Activated CD4-positive, CD25-positive, alpha-beta regulatory T cell treated with anti-CD3 and anti-CD28 coated beads, Interleukin-2, amount 50 U/mL, for 24 hours (primary cell): ENCODE measurements around the gene CCDC68.
"Not testable (repeated sequence)": the region's sequence is repeated elsewhere in the genome, so short reads cannot be mapped to it uniquely, and the experiment has no call there.

ENCODE experiments used
- ATAC-seq, 2 donors: fragments of 150-1000 bp; cut with Tn5 transposase; one replicate each; pipeline ENCODE4 v1.10.0; 2021; ENCODE audit warnings: mild to moderate bottlenecking in 1 of 2, moderate library complexity in 1 of 2

Gene CCDC68, protein sequence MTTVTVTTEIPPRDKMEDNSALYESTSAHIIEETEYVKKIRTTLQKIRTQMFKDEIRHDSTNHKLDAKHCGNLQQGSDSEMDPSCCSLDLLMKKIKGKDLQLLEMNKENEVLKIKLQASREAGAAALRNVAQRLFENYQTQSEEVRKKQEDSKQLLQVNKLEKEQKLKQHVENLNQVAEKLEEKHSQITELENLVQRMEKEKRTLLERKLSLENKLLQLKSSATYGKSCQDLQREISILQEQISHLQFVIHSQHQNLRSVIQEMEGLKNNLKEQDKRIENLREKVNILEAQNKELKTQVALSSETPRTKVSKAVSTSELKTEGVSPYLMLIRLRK

DNA sequence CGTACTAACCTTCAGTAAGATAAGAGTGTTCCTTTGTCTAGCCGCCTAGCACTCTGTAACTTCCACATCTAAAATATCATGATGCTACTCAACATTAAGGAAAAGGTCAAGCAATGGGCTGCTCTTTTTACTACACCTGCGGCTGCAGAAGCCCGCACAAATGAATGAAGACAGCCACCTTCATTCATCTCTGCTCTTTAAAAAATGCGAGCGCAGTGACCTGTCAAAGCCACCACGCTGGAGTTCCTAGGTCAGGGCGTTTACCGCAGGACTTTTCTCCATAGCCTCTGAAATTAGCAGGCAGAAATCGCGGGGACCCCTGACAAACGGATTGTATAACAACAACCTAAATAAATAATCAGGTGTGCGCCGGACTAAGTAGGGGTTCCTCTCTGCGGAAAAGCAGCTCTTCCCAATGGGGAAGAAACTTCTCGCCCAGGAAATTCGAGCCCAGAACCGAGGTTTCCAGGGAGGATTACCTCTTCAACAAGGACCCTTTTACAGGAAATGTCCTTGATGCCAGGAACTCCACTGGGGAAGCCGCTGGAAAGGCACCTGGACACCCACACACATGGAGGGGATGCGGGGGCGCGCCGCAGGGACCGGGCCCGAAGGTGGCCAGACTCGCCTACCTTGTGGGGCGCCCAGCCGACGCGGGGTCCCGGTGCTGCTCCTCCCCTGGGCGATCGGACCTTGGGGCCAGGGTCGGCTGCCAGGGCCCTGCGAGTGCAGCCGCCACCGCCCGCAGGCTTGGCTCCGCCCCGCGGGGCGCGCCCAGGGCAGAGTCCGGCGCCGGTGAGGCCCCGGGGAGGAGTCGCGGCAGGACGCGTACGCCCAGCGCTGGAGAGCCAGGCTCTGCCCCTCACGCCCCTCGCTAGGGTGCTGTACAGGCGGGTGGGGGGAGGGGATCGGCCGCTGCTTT, at the start of gene CCDC68:
Gene CCDC68 (minus strand): TSS at position 758 of the 922 bp plus-strand sequence. CDS start 16,670 bp downstream, outside the sequence.
- ATAC-seq, result no peak

- ATAC-seq, result no peak
Measured at GRCh38 chr18:55007602-55008001, 48.3 kb upstream of the CCDC68 start.

- ATAC-seq, result no peak
Measured at GRCh38 chr18:55003695-55004094, 44.4 kb upstream of the CCDC68 start.

DNA sequence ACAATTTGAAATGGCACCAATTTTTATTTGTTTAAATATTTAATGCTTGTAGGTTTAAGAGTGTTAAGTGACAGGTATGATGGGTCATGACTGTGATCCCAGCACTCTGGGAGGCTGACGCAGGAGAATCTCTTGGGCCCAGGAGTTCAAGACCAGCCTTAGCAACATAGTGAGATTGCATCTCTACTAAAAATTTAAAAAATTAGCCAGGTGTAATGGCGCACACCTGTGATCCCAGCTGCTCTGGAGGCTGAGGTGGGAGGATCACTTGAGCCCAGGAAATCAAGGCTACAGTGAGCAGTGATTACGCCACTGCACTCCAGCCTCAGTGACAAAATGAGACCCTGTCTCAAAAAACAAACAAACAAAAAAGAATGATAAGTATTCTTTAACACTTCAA, 43.0 kb upstream of the CCDC68 start:
- no peak for ATAC-seq

GRCh38 chr18:55001394-55002024, 42.2 kb upstream of the CCDC68 start:
- no peak for ATAC-seq

DNA sequence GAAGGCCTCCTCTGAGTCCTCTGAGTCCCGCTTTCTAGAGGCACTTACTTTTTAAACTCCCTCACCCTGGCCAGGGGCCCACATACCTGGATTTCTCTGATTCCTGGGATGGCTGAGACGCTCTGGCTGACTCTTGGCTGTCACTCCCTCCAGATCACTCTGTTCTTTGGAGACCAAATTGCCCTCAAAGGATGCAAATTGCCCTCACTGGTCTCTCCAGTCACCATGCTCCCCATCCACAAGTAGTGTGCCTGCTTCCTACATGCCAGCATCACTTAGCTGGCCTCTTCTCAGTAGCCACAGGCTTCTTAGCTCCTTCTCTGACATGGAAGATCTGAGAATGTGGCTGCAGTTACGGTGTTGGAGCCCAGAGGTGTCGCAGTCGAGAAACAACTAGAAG, 41.3 kb upstream of the CCDC68 start:
- ATAC-seq, result no peak

DNA sequence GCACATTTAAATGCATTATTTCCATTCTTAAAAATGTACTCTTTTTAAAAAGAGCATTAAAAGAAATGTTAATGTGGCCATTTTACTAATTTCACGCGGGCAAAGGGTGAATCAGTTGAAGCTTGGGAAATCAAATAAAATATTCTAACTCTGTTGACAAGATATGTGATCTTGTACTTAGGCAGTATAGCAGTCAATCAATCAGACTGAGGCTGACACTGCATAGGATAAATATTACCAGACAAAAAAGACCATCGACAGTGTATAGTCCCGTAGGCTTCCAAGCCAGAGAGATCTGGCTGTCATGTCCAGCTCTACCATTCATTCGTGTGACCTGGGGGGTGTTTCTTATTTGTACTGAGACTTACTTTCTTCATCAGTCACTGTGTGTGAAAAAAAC, 39.8 kb upstream of the CCDC68 start:
- ATAC-seq, result no peak

DNA sequence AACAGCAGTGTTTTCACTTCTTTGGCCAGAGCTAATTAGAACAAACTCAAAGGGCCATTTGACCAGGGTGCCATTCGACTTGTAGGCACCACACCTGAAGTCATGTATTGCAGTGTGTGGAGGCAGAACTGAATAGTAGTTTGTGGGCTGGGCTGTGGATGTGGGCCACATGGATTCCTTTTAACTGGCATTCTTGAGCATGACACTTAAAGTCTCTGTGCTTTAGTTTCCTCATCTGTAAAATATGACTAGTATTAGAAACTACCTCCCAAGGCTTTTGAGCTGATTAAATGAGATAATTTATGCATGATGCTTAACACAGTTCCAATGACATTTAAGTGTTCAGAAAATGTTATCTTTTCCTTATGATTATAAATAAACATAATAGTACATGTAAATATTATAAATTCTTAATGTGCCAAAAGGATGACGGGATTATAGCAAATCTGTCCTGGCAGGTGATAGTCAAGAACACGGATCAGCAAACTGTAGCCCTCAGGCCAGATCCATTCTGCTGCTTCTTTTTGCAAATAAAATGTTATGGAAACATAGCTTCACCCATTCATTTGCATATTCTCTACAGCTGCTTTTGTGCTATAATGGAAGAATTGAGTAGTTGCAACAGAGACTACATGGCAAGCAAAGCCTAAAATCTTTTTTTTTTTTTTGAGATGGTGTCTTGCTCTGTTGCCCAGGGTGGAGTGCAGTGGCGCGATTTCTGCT, 36.3 kb upstream of the CCDC68 start:
- no peak for ATAC-seq

- ATAC-seq, result no peak
Measured at GRCh38 chr18:54991981-54992380, 32.7 kb upstream of the CCDC68 start.

GRCh38 chr18:54984908-54985307, 25.6 kb upstream of the CCDC68 start:
- ATAC-seq, result no peak

DNA sequence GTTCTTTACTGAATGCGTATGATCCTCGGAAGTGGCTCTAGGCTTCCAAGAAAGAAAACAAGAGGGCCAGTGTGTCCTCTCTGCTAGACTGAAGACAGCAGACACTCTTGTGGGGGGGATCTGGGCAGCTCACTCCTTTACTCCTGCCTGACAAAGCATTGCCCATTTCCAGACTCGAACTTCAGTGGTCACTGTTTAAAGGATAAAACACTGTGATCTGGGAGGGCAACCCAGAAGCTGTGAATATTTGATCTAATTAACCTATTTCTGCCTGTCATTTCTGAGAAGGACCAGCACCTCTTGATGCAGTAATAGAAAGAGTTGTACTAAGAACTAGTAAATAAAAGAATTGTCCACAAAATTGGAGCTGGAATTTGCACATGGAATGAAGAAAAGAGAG, 24.5 kb upstream of the CCDC68 start:
- no peak for ATAC-seq

GRCh38 chr18:54983041-54983686, 23.9 kb upstream of the CCDC68 start:
- ATAC-seq, result no peak

- no peak for ATAC-seq
Measured at GRCh38 chr18:54981076-54981475, 21.8 kb upstream of the CCDC68 start.

DNA sequence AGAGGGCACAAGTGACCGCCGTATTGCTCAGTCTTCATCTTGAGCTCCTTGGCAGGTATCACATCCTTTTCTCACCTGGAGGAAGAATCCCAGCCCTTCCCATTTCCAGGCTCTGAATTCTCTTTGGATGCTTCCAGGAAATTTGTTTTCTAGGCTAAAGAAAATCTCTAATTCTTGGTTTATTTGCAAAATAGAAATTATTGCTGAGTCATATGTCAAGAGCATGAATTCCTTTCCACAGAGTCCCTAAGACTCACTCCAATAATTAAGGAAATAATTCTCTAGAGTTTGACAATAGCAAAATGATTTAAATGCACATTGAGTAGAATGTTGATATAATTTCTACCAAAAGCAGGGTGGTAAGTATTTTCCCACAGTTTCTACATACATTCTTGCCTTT, 16.3 kb upstream of the CCDC68 start:
- ATAC-seq, result no peak

DNA sequence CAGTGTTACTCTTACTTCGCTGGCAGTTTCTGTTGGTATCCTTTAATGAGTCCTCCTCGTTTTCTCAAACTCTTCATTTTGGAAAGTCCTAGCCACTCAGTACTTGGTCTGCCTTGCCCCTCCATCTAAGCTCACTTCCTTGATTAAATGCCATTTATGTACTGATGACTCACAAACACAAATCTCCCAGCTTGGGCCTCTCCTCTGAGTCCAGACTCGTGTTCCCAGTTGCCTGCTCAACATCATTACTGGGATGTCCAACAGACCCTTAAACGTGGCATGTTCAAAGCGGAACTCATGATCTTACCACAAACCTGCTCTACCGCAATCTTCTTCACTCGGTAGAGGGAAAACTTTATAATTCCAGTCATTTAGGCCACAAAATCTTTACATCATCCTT, 13.8 kb upstream of the CCDC68 start:
- no peak for ATAC-seq

DNA sequence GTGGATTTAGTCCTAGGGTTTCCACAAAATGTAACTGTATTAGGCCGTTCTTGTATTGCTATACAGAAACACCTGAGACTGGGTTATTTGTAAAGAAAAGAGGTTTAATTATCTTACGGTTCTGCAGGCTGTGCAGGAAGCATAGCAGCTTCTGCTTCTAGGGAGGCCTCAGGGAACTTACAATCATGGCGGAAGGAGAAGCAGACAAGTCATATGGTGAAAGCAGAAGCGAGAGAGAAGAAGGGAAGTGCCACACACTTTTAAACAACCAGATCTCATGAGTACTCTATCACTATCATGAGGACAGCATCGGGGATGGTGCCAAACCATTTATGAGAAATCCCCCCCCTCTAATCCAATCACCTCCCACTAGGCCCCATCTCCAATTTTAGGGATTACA, 9.5 kb upstream of the CCDC68 start:
- no peak for ATAC-seq

- ATAC-seq, result not testable (repeated sequence)
Measured at GRCh38 chr18:54968237-54968636, 9.0 kb upstream of the CCDC68 start.

DNA sequence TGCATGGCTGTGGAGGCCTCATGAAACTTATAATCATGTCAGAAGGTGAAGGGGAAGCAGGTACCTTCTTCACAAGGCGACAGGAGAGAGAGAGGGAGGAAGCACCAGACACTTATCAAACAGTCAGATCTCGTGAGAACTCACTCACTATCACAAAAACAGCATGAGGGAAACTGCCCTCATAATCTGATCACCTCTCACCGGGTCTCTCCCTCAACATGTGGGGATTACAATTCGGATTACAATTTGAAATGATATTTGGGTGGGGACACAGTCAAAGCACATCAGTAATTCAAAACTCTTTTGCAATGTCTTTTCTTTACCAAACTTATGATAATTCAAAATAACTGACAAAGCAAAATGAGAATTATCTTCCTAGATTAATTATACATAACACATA, 8.5 kb upstream of the CCDC68 start:
- no peak for ATAC-seq

- ATAC-seq, result no peak
Measured at GRCh38 chr18:54964741-54965140, 5.5 kb upstream of the CCDC68 start.

DNA sequence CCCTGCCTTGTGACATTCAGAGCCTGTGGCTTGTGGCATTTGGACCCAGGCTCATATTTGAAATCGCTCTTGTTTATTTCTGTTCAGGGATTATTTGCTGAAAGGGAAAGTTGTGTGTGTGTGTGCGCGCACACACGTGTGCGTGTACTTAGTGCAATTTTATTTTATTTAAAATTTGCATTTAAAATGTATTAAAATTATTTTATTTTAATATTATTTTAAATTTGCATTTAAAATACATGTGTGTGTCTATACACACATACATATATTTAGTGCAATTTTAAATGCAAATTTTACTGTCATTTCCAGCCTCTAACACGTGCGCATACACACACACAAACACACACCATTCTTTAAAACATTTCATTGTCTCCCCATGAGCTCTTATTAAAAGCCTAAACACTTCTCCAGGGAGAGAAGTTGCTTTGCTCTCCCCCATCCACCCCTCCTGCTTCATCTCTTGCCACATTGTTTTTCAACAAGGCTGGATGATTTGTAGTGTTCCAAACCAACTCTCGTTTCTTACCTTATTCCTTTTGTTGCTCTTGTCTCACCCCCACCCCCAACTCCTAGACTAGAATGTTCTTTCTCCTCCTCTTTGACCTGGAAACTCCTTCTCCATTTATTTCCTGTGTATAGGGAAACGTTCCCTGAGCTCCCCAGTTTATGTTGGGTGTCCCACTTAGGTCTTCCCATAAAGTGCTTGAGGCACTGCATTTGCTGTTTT, 3.8 kb upstream of the CCDC68 start:
- ATAC-seq, result no peak

DNA sequence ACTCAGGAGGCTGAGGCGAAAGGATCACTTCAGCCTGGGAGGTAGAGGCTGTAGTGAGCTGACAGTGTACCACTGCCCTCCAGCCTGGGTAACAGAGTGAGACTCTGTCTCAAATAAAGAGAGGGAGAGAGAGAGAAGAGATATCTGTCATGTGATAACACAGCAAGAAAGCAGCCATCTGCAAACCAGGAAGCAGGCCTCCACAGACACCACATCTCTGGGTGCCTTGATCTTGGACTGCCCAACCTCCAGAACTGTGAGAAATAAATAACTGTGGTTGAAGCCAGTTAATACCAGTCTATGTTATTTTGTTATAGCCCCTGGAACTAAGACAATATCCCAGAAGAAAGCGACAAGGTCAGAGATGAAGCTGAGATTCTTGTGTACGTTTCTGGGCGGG, 2.6 kb upstream of the CCDC68 start:
- ATAC-seq, result no peak

DNA sequence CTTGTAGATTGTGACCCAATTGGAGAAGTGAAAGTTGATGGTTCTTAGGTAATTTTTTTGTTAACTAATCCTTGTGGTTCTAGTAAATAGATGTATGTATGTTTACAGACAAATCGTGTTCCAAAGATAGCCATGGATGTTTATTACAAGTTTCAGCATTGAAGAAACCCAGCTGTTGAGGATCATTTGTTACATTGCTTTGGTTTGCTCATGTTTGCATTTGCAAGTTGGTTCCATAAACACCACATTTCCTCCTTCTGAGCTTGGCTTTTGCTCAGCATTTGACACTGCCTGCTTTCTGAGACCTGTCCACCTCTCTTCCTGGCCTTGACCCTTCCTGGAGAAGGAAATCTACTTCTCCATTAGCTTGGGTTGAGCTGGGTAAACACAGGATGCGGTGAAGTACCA, 1.8 kb upstream of the CCDC68 start:
- ATAC-seq, result no peak
